ENCODE data around the gene CDC37.
"Not testable (repeated sequence)": the region's sequence is repeated elsewhere in the genome, so short reads cannot be mapped to it uniquely, and the experiment has no call there.

The CDC37 gene

DNA sequence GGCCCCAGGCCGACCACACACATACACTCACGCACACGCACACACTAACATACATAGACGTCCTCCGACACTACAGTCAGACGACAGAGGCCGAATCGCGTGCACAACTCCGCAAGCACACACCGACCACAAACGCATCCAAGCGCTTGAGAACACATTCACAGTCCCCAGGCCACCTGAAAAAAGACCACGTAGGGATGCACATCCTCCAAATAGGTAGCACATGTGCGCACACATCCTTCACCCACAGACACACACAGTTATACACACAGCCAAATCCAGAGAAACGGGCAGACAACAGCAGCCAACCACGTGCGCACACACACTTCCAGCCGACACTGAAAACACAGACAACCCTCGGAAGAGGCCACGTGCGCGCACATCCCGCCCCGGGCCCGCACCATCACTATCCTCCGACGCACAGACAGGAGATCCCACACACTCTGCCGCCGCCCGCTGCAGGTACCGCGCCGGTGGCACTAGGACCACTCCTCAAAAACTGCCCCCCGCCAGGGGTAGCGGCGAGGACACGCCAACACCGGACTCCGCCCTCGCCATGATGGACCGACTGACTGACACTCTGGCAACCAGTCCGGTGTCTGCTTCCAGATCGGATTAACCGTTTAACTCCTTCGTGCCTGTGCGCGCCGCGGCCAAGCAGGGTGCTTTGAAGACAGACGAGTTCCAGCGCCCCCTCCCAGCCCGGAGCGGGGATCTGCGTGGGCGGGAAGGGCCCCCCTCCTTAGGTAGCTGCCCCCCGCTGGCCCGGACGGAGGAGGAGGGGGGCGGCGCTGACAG lies 16.5 kb upstream of the CDC37 start:
- peak; percentile 92 for DNase-seq (ENCODE audit: low spot score)

DNA sequence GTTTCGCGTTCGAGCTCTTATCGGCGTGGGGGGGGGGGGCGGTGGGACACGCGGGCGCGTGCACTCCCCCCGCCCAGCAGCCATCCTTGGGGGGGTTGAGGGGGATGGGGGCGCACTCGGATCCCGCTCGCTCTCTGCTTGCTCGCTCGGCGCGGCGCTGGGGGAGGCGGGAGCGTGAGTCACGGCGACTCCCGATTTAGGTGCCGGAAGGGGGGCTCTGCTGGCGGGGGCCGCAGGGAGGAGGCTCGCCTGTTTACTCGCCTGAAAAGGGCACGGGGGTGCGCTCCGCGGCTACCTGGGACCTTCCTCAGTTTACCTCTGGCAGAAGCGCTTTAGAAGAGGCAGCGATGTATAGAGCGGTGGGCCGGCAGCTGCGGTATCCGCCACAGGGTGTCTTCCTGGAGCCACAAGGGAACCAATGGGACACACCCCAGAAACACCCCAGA lies 15.9 kb upstream of the CDC37 start:
- no peak for DNase-seq (ENCODE audit: low spot score)

DNA sequence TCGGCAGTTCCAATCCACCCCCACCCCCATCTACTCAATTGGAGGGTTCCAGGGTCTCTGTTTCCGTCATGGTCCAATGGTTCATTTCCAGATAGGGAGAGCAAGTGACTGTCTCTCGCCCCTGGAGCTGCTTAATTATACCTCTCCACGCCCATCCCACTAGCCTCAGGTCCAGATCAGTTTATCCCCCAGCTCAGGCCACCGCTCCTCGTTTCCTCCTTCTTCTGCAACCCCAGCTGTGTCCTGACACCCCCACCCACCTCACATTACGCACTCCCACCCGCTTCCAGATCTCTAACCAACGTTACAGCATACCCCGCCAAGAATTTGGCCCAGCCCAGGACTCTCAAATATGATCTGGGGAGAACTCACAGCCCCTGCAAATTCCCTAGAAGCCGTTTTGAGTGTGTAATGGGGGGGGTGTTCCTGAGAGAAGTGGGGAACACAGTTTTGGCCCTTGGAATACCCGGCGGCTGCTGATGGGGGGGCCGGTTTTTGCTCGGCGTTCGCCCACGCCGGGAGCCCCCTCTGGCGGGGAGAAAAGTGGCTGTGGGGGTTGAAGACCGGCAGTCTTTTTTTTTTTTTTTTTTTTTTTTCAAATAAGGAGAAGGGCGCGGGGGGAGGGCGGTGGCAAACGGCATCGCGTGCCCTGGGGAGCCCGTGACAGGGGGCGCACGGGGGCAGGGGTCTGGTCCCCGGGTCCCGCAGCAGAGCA lies 15.3 kb upstream of the CDC37 start:
- no peak for DNase-seq (ENCODE audit: low spot score)

DNA sequence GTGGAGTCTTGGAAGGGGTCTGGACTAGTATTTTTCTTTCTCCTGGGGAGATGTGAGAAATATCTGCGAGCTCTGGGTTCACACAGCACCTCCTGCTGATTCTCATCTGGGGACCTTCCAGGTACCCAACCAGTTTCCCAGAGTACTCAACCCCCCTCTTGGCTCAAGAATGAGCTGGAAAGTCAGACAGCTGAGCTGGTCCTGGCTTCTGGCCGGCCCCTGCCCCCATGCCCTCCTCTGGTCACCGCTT lies 14.8 kb upstream of the CDC37 start:
- peak; percentile 70 for DNase-seq (ENCODE audit: low spot score)

DNA sequence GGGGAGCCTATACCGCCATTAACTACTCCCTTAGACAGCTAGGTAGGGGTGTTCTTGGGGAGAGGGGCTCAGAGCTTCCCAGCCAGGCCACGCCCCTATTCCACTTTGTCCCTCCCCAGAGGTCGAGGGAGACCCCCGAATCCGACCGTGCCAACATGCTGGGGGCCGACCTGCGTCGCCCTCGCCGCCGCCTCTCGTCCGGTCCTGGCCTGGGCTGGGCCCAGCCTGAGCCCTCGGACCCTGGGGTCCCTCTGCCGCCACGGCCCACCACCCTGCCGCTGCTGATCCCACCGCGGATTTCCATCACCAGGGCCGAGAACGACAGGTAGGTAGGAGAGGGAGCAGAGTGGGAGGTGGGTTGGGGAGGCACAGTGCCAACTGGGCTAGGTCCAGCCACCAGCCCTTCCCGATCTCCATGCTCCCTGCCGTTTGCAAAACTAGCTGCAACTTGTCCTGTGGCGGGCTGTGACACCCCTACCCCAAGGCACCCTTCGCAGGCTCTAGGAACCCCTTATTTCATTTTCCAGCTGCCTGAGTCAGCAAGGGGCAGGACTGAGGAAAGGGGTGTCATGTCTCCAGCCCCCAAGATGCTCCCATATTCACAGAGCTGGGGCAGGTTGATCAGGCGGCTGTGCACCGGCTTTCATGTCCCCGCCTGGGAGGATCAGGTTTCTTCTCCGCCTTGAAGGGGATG lies 14.3 kb upstream of the CDC37 start:
- DNase-seq (ENCODE audit: low spot score), result peak; percentile 69

DNA sequence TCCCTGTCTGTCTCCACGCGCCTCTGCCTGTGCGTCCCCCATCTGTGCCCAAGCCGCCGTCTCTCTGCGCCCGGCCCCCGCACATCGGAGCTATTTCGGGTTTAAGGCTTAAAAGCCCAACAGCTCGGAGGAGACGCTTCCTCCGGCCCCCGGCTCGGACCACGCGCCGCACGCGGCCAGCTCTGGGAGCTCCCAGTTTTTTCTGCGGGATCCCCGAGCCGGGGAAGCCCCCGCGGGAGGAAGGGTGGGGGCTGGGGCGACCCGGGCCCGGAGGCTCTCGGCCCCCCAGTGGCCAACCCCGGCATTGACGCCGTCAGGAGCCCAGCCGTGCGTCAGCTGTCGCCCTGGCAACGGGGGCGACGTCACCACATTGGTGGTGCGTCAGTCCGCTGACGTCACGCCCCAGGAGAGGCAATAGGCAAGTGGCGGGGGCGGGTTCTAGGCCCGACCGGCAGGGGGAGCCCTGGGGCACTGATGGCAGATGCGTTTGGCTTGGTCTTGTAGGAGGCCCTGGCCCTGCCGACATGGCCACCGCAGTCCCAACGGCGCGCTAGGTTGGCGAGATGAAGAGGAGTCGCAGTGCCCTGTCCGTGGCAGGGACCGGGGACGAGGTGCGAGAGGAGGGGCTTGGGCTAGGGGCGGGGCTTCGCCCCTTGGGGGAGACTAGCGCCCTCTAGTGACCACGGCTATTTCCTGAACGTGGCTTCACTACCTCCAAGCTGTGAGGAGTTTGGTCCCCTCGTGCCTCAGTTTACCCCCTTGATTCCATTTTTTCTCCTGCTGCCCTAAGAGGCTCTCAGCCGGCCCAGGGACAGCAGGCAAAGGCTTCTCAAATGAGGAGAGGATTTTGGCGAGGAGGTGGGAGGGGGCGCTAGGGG lies 13.3 kb upstream of the CDC37 start:
- peak; percentile 84 for DNase-seq (ENCODE audit: low spot score)

DNA sequence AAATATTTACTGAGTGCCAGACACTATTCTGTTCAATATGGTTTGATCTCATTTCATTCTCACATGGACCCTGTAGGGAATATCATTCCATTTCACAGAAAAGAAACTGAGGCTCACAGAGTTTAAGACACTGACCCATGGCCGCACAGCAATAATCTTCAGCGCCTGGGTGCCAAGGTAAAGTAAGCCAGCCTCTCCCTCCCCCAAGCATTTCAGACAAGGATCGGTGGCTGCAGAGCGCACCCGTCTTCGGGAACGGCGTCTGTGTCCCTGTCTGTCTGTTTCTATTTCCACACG lies 12.7 kb upstream of the CDC37 start:
- DNase-seq (ENCODE audit: low spot score), result no peak

DNA sequence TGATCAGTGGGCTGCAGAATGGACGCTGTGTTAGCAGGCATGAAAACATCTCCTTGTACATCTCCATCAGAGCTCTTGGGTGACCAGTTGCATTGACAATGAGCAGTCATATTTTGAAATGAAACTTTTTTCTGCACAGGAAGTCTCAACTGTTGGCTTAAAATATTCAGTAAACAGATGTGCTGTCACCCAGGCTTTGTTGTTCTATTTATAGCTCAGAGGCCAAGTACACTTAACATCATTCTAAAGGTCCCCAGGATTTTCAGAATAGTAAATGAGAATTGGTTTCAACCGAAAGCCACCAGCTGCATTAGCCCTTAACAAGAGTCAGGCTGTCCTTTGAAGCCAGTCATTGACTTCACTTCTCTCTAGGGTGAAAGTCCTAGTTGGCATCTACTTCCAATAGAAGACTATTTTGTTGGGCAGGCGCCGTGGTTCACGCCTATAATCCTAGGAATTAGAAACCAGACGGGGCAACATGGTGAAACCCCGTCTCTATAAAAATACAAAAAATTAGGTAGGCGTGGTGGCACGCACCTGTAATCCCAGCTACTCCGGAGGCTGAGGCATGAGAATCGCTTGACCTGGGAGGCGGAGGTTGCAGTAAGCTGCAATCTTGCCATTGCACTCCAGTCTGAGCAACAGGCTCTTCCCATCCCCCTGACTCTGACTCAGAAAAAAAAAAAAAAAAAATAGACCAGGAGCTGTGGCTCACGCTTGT lies 9.1 kb upstream of the CDC37 start:
- DNase-seq (ENCODE audit: low spot score), result no peak

DNA sequence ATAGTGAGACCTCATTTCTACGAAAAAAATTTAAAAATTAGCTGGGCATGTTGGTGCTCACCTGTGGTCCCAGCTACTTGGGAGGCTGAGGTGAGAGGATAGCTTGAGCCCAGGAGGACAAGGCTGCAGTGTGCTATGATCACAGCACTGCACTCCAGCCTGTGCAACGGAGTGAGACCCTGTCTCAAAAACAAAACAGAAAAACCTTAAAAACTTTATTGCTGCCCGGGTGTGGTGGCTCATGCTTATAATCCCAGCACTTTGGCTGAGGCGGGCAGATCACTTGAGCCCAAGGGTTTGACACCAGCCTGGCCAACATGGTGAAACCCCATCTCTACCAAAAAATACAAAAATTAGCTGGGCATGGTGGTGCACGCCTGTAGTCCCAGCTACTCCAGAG lies 7.9 kb upstream of the CDC37 start:
- DNase-seq (ENCODE audit: low spot score), result not testable (repeated sequence)

DNA sequence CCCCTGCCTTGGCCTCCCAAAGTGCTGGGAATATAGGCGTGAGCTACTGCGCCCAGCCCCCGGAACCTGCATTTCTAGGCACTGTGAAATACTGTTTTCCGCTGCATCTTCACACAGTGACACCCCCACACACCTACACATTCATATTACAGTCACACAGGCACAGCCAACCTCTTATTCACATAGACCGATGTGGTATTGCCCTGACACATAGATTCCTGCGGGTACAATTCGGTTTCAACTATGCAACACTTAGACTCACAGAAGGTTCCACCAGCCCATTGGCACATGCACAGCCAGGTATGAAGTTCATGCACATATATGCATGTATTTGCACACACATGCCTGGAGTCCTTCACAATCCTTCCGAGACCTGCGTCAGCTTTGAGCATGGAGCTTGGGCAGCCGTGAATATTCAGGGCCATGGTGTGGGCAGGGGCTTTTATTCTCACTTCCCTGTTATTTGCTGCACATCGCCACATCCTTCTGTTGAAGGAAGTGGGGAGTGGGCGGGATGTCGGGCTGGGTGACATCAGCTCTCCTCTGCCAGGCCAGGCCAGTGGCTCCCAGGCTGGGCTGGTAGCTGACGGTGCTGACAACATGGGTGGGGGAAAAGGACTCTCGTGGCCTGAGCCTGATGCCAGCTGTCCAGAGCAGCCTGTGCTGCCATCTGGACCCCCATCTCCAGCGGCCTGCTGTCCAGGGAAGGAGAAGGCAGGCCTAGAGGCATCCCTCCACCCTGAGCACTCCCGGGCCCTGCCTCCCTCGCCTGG lies 5.4 kb upstream of the CDC37 start:
- DNase-seq (ENCODE audit: low spot score), result peak; percentile 65

DNA sequence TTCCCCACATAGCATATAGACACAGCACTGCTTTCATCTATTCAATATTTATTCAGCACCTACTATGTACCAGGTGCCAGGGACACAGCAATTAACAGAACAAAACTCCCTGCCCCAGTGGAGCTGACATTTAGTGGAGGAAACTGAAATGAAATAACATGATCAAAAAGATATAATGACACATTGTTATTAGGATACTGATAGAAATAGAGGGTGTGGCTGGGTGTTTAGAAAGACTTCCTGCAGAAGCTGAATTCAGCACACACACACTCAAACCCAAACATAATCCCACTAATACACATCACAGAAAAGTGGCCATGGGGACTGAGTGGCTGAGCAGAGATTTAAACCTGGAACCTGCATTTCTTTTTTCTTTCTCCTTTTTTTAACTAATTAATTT lies 3.8 kb upstream of the CDC37 start:
- no peak for DNase-seq (ENCODE audit: low spot score)

DNA sequence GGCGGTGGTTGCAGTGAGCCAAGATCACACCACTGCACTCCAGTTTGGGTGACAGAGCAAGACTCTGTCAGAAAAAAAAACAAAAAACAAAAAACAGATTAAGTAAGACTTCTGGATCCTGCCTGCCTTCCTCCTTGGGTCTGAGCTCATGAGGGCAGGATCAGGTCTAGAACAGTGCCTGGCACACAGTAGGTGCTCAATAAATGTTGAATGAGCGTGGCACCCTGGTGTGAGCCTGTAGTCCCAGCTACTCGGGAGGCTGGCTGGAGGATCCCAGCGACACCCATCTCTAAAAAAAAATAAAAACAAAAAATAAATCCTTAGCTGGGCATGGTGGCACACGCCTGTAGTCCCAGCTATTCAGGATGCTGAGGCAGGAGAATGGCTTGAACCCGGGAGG lies 2.8 kb upstream of the CDC37 start:
- no peak for DNase-seq (ENCODE audit: low spot score)

DNA sequence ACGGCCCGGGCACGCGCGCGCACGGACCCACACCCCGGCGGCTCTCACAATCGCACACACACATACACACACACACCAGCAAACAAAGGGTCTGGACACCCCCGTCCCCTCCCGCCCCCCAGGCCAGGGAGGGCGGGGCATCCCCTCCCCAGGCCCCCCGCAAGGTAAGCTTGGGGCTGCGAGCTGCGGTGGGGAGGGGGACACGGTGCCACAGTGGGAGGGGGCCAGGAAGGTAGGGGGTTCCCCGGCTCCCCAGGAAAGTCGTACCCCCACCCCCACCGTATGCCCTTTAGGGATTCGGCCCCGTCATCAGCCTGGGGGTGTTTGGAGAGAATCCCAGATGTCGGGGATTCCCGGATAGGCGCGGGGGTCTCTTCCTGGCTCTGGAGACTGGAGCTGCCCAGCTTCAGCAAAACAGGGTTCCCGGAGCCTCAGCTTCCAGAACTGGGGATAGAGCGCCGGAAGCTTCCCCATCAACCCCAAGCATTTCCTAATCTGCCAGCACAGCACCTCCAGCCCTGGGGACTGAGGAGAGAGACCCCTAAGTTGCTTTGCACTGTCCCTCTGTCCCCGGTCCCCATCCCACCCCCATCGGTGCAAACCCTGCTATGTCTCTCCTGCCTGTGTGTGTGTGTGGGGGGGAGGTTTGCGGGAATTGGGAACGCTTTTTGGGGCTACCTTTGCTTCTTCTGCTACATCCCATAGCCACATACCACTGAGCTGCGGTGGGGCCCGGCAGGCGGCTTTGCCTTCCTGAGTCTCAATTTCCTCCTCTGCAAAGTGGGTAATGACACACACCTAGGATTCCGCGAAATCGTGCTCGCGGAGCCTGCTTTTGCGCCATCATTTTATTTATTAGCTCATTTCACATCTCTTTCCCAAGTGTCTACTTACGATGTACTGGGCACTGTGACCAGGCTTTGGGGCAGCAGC lies 1.8 kb upstream of the CDC37 start:
- peak; percentile 55 for DNase-seq (ENCODE audit: low spot score)

DNA sequence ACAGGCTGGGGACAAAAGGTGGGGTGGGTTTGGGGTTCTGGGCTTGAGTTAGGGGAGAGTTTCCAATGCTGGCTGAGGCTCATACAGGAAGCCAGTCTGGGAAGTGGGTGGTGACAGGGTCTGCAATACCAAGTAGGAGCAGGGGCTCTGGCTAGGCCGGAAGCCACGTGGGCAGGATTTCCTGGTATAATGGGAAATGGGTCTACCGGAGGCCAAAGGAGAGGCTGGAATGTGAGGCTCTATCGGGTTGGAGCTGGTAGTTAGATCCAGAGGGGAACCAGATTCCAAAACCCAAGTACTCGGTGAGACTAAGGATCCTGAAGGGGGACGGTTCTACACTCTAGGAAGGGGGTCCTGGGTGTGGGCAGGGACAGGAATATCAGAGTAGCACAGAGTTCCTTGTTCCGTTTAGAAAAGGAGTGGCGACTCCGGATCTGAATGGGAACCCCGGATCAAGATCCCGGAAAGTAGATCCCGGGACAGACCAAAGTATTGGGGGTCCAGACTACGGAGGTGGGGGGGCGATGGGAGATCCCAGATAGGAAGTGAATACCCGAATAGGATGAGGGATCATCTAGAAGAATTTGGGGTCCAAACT lies 802 bp downstream of the CDC37 start:
- peak; percentile 20 for DNase-seq (ENCODE audit: low spot score)

DNA sequence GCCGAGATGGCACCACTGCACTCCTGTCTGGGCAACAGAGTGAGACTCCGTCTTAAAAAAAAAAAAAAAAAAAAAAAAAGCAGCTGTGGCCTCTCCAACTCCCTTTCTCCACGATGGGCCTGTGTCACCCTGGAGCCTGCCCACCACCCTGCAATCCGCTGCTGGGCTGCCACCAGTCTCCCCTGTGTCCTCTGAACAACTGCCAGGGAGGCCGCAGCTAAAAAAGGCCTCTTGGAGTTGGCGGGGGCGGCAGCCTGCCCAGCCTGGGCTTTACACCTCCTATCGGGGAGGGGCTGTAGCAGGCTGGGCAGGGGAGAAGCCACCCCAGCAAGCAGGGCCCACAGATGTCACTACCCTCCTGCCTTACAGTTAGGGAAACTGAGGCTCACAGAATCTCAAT lies 3.5 kb downstream of the CDC37 start:
- DNase-seq (ENCODE audit: low spot score), result no peak

DNA sequence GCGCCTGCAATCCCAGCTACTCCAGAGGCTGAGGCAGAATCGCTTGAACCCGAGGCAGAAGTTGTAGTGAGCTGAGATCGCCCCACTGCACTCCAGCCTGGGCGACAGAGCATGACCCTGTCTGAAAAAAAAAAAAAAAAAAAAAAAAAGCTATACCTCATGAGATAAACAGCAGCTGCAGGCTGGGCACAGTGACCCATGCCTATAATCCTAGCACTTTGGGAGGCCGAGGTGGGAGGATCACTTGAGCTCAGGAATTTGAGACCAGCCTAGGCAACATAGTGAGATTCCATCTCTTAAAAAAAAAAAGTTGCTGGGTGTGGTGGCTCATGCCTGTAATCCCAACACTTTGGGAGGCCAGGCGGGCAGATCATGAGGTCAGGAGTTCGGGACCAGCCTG lies 4.0 kb downstream of the CDC37 start:
- not testable (repeated sequence) for DNase-seq (ENCODE audit: low spot score)

DNA sequence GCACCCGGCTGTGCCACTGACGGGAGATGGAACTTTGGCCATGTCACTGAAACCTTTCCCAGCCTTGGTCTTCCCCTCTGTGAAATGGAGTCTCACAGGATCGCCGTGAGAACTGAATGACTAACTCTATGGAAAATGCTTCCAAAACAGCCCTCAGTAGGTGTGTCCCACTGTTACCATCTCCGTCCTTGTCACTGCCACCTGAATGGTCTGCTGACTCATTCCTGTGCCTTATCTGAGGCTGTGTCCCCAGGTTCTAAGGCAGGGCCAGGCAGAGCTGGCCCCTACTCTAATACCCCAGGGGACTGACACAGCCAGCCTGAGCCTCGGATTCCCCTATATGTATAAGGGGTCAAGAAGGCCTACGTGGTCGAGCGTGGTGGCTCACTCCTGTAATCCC lies 4.5 kb downstream of the CDC37 start:
- DNase-seq (ENCODE audit: low spot score), result no peak

DNA sequence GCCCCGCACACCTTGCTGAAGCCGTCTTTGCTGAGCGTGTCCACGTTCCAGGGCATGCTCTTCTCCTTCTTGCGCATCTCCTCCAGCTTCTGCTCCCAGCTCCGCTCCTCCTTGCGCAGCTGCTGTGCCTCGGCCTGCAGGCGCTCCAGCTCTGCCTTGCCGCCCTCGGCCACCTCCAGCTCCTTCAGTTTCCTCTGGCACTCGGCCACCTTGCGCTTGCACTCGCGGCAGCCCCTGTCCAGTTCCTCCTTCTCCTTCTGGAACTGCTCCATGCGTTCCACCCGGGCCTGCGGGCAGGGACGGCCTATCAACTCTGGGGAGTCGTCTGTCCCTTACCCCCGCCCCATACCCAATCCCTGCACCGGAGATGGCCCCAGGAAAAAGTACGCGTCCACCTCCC lies 7.4 kb downstream of the CDC37 start:
- DNase-seq (ENCODE audit: low spot score), result no peak

DNA sequence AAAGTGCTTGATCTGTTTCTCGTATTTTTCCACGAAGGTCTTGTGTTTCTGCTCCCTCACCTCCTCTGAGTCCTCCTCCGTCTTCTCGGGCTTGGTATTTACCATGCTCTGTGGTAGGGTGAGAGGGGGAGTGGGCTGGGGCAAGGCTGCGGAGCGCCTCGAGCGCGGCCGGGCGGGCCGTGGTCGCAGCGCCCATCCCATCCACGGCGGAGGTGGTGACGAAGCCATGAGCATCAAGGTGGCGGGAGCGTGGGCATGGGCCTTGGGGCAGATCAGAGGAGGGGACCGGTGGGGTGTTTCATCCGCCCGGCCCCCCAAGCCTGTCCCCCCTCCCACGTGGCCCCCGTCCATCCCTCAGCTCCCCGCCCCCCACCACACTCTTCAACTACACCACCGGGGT lies 7.9 kb downstream of the CDC37 start:
- DNase-seq (ENCODE audit: low spot score), result no peak

DNA sequence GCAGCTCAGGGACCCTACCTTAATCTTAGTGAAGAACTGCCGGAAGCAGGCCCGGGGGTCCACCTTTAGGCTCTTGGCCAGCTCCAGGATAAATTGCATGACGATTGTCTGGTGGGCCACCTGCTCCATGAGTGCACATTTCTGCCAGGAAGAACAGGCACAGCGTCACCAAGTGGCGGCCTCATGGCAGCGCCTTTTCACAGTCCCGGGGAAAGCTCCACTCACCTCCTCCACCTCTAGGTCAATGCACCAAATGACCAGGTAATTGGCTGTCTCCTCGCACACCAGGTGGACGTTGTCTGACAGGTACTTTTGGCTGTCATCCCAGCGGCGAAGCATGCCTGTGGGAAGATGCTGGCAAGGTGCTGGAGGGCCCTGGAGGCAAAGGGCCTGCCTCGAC lies 8.3 kb downstream of the CDC37 start:
- DNase-seq (ENCODE audit: low spot score), result no peak
